ENCODE results near the gene AFAP1L2.
A peak's percentile ranks its signal among the peaks of the same experiment; 100 is the strongest.

Gene AFAP1L2

DNA sequence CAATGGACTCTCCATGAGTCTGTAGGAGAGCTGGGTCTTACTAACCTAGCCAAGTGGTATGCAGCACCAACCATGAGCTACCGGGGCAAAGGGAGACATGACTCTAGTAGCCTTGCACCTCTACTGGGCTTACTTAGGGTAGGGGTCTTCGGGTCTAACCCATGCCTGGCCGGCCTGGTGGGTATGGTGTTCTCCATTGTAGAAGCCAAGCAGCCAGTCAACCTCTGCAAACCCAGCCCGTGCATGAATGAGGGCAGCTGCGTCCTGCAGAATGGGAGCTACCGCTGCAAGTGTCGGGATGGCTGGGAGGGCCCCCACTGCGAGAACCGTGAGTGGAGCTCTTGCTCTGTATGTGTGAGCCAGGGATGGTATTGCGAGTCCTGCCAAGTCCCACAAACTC, 114.3 kb downstream of the AFAP1L2 start:
- DNase-seq (ENCODE audit: low spot score): no peak

DNA sequence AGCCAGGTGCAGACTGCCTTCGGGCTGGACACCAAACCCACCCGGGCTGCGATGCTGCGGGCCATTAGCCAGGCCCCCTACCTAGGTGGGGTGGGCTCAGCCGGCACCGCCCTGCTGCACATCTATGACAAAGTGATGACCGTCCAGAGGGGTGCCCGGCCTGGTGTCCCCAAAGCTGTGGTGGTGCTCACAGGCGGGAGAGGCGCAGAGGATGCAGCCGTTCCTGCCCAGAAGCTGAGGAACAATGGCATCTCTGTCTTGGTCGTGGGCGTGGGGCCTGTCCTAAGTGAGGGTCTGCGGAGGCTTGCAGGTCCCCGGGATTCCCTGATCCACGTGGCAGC, 115.2 kb downstream of the AFAP1L2 start:
- DNase-seq (ENCODE audit: low spot score): no peak

DNA sequence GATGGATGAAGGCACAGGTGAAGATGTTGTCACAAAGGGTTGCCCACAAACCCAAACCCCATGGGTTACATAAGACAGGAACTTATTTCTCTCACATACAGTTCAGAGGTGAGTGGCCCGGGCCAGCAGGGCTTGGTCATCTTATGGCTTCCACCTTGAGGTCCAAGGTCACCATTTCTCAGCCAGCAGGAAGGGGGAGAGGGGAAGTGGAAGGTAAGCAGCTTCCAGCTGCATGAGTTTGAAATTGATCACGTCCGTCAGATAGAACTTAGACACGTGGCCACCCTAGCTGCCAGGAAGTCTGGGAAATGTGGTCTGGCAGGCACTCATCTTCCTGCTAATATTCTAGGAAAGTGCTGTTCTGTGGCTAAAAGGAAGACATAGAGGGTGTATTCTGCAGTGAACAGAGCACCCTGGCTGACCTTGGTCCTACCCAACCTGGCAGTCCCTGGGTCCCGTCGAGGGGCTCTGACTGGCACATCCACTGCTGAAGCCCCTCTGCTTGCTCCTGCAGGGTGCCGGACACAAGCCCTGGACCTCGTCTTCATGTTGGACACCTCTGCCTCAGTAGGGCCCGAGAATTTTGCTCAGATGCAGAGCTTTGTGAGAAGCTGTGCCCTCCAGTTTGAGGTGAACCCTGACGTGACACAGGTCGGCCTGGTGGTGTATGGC, 115.7 kb downstream of the AFAP1L2 start:
- DNase-seq (ENCODE audit: low spot score): no peak

DNA sequence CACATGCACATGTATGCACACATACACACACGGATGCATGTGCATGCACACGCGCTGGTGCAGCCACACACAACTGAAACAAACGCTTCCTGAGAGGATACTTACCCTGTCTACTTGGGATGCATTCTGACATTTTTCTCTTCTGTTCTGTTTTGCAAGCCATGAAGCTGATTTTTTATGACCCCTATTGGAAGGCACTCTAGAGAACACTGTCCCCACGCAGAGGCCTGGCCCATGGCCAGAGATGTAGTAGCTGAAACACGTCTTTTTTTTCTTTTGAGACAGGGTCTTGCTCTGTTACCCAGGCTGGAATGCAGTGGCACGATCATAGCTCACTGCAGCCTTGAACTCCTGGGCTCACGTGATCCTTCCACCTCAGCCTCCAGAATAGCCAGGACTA, 117.4 kb downstream of the AFAP1L2 start:
- no peak for DNase-seq (ENCODE audit: low spot score)

DNA sequence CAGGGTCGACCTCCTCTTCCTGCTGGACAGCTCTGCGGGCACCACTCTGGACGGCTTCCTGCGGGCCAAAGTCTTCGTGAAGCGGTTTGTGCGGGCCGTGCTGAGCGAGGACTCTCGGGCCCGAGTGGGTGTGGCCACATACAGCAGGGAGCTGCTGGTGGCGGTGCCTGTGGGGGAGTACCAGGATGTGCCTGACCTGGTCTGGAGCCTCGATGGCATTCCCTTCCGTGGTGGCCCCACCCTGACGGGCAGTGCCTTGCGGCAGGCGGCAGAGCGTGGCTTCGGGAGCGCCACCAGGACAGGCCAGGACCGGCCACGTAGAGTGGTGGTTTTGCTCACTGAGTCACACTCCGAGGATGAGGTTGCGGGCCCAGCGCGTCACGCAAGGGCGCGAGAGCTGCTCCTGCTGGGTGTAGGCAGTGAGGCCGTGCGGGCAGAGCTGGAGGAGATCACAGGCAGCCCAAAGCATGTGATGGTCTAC, 118.3 kb downstream of the AFAP1L2 start:
- no peak for DNase-seq (ENCODE audit: low spot score)

DNA sequence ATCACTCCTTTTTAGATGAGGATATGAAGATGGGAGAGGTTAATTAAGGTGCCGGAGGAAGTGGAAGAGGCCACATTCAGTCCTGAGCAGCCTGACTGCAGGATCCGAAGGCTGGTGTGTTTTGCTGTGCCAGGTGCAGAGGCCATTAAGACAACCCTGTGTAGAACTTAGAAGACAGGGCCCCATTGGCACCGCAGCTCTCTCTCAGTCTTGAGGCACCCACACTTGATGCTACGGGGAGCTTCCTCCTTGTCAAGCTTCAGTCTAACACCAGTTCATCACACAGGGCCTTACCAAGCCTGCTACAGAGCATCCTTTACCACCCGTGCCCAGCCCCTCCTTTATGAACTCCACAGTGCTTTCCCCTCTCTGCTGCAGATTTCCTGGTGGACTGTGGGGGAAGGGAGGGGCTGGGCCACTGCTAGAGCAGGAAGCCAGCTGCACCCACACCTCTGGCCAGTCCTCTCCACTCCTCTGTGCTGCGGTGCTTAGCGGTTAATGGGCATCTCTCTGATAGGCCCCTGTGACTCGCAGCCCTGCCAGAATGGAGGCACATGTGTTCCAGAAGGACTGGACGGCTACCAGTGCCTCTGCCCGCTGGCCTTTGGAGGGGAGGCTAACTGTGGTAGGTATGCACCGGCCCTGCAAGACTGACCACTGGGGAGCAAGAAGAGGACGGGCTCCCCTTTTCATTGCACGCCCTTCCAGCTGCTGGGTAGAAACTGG, 119.8 kb downstream of the AFAP1L2 start:
- no peak for DNase-seq (ENCODE audit: low spot score)

DNA sequence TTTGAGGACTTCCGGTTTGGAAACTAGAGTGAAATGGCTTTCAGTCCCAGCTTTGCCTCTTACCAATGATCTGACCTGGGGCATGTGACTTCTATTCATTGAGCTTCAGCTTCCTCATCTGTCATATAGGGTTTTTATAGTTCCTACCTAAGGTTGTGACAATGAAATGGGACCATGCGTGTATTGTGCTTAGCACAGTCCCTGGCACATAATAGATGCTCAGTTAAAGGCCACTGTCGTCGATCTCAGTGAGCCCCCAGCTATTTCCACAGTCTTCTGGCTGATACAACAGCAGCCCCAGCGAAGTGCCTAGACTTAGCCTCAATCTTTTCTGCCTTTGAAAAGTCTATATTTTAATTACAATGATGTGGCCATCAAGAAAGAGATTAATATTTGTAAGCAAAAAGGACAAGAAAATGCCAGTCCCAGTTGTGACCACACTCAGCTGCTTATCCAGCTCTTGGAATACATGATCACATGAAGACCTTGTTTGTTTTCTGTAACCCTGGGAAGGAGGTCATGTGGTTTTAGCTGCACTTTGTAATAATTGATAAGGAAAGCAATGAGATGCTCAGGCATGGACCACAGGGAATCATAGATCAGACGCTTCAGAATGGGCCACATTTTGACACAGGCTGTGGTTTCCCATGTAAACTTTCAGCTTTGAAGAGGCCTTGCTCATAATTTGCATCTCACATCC, 120.6 kb downstream of the AFAP1L2 start:
- DNase-seq (ENCODE audit: low spot score): no peak

DNA sequence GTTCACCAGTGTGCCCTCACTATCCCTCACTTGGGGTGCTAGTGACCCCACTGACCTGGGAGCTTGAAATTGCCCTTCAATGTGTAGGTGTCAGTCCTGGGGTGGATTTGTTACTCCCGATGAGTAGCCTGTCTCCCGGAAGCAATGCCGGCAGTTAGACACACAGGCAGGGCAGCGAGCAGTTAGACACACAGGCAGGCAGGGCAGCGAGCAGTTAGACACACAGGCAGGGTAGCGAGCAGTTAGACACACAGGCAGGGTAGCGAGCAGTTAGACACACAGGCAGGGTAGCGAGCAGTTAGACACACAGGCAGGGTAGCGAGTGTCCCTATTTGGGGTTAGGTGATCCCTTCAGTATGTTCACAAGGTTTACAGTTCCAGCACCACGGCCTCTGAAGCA, 121.2 kb downstream of the AFAP1L2 start:
- DNase-seq (ENCODE audit: low spot score): no peak

DNA sequence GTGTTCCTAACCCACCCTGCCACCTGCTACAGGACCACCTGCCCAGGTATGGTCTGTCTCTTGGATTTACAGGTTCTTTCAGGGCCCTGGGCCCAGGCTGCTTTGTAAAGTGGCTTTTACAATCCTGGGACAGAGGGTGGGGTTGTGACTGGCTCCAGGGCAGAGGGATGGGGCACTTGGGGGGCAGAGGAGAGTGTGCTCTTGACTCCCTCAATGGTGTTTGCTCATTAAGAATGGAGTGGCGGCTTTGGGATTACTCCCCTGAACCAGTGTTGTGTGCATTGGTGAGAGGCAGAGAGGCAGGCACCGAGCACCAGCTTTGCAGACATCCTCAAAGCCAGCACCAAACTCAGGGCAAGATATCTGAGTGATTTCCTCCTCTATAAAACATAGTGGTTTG, 121.8 kb downstream of the AFAP1L2 start:
- no peak for DNase-seq (ENCODE audit: low spot score)

DNA sequence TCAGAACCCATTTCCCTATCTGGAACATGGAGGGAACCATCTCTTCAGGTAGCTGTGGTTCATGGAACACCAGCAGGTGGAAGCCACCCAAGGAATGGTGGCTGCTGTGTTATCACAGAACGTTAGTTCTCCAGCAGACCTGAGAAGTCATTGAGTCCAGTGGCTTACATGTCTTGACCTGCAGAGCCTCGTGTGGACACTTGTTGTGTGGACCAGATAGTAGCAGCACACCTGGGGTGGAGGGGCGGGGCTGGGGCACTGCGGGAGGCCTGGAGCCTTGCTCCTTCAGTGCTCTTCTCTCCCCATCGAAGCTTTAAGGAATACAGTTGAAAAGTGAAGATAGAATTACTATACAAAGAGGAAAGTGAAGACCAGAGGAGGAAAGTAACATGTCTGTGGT, 122.8 kb downstream of the AFAP1L2 start:
- DNase-seq (ENCODE audit: low spot score): no peak

DNA sequence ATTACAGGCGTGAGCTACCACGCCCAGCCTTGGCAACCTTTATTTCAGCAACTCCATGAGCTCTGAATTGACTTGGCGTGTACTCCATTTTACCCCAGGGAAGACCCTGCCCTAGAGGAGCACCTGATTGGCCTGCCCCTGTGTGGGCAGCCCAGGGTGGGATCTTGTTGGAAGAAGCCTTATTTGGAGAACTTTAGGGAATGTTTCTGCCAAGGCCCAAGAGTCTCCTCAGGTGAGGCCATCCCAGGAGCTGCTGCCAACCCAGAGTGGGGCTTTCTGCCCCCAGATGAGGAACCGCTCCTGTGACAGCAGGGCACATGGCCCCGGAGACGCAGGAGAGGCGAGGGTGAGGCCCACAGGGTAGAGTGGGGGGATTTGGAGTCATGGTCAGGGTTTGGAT, 123.3 kb downstream of the AFAP1L2 start:
- DNase-seq (ENCODE audit: low spot score): no peak

DNA sequence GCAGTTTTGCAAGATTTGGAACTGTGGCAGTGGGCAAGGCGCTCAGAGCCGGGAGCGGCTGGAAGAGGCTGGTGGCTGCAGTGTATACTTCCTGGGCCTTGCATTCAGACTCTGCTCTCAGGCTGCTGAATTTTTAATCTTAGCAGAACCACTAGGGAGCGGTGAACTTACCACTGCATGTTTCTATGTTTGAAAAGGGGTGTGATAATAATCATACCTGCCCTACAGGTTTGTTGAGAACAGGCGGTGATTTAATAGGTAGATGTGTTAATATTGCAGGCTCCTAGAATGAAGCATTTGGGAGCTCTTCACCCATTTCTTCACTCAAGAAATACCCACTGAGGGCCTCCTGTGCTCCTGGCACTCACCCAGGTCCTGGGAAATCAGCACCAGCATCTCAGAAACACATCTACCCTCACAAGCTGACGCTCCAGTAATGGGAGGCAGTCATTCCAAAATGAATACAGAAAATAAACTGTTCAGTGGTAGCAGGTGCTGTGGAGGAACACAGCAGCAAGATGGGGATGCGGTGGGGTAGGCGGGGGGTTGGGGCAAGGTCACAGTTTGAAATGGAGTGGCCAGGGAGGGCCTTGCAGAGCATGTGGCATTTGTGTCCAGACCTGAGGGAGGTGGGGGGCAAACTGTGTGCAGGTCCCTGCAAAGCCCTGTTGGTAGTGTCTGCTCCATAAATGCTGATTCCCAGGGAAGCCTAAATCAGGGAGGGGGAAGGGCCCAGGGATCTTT, 124.2 kb downstream of the AFAP1L2 start:
- DNase-seq (ENCODE audit: low spot score): no peak

DNA sequence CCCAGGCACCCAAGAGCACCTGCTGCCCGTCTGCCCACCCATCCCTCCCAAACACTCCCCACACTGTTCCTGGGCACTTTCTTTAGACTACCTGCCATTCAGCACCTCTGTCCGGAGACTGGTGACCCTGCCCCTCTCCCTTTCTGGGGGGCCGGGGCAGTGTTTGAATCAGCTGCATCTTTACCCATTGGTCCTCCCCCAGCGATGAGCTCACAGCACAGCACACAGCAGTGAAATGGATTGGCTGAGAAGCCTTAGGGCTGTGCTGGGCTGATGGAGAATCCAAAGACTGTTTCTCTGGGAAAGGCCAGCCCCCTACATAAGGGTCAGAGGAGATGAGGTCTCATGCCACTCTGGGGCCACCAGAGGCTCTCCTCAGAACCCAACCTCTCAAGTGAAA, 125.0 kb downstream of the AFAP1L2 start:
- no peak for DNase-seq (ENCODE audit: low spot score)

DNA sequence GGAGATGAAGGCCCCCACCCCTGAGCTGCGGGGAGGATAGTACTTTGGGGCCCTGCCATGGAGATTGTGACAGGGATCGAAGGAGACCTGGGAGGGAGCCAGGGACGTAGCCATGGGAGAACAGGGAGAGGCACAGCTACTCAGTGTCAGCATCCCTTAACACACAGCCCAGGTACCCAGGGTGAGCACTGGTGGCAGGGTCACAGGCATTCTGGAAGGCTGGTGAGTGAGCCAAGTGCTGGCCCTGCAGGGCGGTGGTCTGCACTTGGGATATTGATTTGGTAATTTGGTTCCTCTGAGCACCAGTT, 125.5 kb downstream of the AFAP1L2 start:
- no peak for DNase-seq (ENCODE audit: low spot score)

DNA sequence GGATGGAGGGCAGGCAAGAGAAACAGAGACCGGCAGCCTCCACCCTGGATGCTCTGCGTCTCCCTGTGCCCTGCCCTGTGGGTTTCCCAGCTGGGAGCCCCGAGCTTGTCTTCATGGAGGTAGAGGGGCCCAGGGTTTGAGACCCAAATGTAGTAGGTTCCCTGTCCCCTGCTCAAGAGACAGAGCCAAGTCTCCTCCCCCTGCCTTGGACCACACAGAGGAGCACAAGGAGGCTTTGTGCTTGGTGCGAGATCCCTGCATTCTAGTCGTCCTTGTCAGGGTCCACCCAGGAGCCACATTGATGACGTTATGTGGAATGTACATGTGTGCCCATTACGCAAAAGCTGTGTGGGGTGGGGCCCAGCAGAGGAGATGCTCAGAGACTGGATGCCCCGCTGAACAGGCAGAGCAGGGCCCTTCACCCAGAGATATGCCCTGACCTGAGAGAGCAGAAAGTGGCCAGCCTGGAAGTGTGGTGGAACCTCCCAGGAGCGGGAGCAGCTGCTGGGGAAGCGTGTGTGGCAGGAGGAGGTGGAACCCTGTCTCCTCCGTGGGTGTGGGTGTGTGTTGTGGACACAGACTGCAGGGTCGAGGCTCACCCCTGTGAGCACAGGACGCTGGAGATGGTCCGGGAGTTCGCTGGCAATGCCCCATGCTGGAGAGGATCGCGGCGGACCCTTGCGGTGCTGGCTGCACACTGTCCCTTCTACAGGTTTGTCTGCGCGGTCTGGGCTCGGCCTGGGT, 126.0 kb downstream of the AFAP1L2 start:
- DNase-seq (ENCODE audit: low spot score): no peak

DNA sequence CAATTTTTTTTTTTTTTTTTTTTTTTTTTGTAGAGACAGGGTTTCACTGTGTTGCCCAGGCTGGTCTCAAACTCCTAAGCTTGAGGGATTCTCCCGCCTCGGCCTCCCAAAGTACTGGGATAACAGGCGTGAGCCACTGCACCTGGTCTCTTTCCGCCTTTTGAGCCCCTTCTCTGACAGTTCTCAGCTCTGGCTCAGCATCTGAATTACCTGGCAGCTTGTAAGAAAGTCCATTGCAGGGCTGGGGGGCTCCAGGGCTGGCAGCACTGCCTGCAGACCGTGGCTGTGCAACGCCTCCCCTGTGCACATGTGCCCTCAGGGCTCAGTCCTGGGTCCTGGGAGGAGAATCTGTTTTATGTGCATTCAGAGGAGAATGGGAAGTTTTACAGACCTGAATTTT, 127.6 kb downstream of the AFAP1L2 start:
- DNase-seq (ENCODE audit: low spot score): no peak

DNA sequence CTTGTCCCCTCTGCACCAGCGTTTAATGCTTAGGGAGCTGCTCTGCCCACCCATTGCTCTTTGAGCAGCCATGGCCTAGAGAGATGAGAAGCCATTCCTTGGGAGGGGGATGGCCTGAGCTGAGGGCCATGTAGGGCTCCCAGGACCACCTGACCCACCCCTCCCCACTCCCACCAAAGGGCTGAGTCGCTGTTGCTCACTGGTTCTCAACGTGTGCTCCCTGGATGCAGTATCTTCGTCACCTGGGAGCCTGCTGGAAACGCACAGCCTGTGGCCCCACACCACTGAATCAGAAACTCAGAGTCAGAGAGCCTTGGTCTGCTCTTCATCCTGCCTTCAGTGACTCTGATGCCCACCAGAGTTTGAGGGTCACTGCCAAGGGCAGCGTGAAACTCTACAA, 128.2 kb downstream of the AFAP1L2 start:
- DNase-seq (ENCODE audit: low spot score): no peak

DNA sequence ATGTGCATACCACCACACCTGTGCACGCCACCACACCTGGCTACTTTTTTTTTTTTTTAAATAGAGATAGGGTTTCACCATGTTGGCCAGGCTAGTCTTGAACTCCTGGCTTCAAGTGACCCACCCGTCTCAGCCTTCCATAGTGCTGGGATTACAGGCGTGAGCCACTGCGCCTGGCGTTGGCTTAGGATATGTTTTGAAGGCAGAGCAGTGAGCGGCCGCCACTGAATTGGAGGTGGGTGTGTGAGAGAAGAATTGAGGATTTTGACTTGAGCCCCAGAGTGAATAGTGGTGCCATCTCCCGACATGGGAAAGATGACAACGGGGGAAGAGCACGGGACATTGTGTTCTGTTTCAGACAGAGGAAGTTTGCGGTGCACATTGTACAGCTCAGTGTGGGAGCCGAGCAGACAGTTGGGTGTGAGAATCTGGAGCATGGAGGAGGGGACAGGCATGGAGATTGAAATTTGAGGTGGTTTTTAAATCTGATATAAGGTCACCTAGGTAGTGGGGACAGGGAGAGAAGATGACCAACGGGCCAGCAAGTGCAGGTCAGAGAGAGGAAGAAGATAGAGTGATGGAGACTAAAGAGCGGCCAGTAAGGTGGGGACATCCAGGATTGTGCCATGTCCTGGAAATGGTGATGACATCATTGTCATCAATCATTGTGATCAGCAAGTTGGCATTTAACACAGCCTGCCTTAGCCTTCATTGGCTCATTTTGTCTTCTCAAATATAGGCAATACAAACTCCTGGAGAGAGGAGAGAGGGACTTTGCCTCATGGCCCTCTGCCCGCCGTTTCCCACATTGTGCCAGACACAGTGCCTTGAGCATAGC, 129.5 kb downstream of the AFAP1L2 start:
- no peak for DNase-seq (ENCODE audit: low spot score)

DNA sequence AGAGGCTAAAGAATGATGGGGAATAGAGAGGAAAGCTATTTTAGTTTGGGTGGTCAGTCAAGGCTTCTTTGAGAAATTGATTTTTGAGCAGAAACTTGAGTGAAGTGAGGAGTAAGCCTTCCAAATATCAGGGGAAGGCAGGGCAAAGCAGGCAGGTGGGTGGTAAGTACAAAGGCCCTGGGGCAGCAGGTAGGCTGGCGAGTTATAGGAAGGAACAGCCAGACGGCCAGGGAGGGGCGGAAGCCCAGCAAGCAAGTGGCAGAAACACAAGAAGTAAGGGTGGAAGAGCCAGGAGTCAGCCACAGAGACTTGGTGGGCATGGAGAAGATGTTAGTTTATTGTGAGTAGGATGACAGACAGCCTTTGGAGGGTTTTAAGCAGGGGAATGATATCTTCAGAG, 130.4 kb downstream of the AFAP1L2 start:
- DNase-seq (ENCODE audit: low spot score): no peak

DNA sequence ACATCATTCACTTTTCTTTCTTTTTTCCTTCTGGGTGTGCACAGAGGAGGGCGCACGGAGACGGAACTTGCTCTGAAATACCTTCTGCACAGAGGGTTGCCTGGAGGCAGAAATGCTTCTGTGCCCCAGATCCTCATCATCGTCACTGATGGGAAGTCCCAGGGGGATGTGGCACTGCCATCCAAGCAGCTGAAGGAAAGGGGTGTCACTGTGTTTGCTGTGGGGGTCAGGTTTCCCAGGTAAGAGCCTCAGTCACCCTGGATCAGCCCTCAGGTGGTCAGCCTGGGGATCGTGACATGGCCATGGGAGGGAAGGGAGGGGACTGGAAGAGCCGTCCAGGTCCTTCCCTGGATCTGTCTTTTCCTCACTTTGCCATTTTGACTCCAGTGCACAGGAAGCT, 131.6 kb downstream of the AFAP1L2 start:
- no peak for DNase-seq (ENCODE audit: low spot score)

DNA sequence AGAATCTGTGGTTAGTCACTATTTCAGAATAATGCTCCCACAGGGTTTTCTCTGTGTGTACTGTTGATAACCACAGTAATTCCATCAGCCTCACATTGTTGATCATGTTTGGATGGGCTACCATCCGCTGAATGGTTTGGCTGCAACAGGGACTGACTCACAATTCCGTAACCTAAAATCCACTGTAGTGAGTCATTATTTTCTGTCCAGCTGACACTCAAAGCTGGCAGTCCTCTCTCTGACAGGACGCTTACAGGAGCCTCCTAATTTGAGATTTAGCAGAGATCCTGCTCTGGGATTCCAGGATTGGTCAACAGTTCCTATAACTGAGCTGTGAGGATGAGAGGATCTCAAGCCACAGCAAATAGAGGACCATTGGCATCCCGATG, 132.5 kb downstream of the AFAP1L2 start:
- DNase-seq (ENCODE audit: low spot score): peak; percentile 24

Data from COLO829 (cell line).